NAMALWA (cell line): Measurements from ENCODE around the gene BMI1.

Experiments used
- DNase-seq: peaks from one replicate; pipeline ENCODE4 v3.0.0-alpha.2; 2015; ENCODE audit warnings: low spot score

The BMI1 gene

GRCh38 chr10:22367471-22367870 is 46.6 kb downstream of the BMI1 start:
- no peak for DNase-seq

DNA sequence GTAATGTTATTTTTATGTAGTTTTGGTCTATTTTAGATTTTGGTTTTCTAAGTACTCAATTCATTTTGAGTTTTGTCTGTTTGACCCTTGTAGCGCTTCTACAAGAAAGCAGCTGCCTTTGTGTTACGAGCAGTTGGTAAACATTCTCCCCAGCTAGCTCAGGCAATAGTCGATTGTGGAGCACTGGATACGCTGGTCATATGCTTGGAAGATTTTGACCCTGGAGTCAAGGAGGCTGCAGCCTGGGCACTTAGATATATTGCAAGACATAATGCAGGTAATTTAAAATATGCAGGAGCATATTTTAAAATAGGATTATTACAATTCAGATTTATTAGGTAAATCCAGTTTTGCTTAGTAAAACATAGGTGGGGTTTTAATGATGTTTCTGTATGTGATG is 47.5 kb downstream of the BMI1 start:
- DNase-seq: no peak

DNA sequence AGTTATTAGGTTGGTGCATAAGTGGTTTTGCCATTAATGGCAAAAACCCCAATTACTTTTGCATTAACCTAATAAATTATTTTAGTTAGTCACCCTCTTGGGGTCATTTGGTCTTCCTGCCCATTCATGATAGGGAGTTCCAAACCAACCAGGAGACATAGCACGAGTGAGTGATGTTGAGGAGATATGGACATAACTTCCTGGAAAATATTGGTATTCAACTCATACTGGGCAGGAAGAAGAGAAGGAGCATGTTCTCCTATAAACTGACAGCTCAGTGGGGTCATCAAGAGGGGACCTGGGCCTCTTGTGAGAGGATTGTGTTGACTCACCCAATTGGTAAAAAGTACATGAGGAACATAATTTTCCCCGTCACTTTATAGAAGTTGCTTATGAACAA is 48.1 kb downstream of the BMI1 start:
- no peak for DNase-seq

DNA sequence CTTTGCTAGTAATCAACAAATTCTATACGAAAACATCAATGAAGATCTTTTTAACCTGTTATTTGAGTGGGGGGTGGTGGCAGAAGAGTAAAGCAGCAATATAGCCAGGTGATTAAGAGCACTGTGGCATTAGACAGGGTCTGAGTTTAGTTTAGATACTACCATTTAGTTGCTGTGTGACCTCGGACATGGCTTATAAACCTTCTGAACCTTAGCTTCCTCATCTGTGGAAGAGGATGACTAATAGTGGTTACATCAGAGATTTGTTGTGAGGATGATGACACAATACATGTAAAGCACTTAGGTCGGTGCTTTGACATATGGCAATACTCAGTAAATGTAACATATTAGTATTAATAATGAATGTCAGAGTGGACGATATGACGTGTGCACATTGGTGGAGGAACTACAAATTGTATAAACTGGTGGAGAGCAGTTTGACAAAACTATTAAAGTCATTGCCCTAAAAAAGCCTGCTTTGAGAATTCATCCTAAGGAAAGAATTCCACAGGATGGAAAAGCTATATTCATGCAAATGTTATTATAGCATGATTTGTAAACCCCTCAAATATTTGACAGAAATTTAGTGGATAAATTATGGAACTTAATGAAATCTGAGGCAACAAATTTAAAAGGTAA is 48.7 kb downstream of the BMI1 start:
- peak; percentile 42 for DNase-seq

DNA sequence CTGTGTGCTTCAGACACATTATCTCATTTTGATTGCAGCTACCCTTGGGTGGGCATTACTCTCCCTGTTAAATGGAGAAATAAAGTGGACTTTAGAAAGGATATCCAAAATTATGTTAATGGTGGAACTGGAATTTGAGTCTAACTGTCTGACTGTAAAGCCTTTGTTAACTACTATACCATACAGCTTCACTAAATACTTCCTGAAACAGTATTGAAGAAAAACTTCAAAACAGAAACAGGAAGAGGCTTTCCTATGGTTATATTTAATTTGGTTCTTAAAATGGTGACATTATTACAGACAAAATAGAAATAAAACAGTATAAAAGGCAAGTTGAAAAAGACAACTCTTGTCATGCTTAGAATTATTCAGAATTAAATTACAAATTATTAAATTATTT is 49.4 kb downstream of the BMI1 start:
- peak; percentile 24 for DNase-seq

GRCh38 chr10:22372298-22372697 is 51.4 kb downstream of the BMI1 start:
- no peak for DNase-seq

DNA sequence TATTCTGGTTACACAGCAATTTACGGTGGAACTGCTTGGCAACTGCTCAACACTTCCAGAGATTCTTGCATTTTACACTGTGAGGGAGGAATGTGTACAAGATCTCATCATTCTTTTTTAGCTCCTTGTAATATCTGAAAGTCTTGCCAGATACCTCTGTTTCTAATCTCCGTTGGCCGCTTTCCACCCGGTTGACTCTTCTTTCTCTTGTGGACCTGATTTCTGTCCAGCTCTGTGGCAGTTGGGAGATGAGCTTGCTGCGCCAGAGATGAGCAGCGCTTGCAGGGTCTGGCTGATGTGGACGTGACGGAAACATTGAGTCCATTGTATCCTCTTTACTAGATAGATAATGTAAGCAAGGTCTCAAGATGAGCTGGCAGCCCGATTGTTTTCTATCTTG is 52.0 kb downstream of the BMI1 start:
- DNase-seq: no peak

- no peak for DNase-seq
Observed at GRCh38 chr10:22374489-22375126, 53.7 kb downstream of the BMI1 start.

DNA sequence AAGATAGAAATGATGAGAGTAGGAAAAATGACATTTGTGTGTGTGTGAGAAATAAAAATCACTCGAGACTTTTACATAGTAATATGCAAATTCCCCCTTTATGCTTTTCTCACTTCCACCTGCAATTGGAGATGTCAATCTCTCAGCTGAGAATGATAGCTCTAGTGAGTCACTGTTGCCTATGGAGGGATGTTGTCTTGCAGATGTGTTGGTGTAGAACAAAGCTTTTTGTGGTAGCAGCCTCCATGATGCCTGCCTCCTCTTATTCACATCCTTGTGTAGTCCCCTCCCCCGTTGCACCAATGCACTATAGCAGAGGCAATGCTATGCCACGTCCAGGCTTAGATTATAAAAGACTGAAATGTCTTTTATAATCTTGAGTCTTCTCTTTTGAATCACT is 58.2 kb downstream of the BMI1 start:
- DNase-seq: no peak
